Activated B cell treated with CpG ODN at 0.5 μM for 24 hours (primary cell): Measurements from ENCODE around the gene OCIAD2. TPM values are rescaled to one million over a fixed set of nuclear protein-coding genes. Genes with fewer than 3 reads are reported as not detected.

ENCODE experiments used
- ATAC-seq: fragments of 200-7000 bp; cut with Tn5 transposase; one replicate; pipeline ENCODE4 v1.10.0; 2021; ENCODE audit warnings: low read depth, mild to moderate bottlenecking, moderate library complexity
- CTCF ChIA-PET: fragments of 350-600 bp; sonication (Branson Sonifier 250); formaldehyde crosslinking; loops from one replicate; lab custom pipeline; 2021; ENCODE audit warnings: antibody characterized with exemption; lab: Charles Lee
- POLR2A ChIA-PET: fragments of 350-600 bp; sonication (Branson Sonifier 250); formaldehyde crosslinking; loops from one replicate; lab custom pipeline; 2021; ENCODE audit warnings: antibody characterized with exemption; lab: Charles Lee
- DNase-seq: peaks from one replicate; pipeline ENCODE4 v3.0.0; 2022
- H3K27ac Mint-ChIP-seq: one replicate; pipeline ENCODE4 v1.8.0; 2020; ENCODE audit warnings: mixed read lengths
- H3K27me3 Mint-ChIP-seq: one replicate; pipeline ENCODE4 v1.8.0; 2021; ENCODE audit warnings: mixed read lengths
- H3K36me3 Mint-ChIP-seq: one replicate; pipeline ENCODE4 v1.8.0; 2021; ENCODE audit warnings: low read depth, mixed read lengths
- H3K4me1 Mint-ChIP-seq: one replicate; pipeline ENCODE4 v1.8.0; 2021; ENCODE audit warnings: mixed read lengths
- H3K4me3 Mint-ChIP-seq: one replicate; pipeline ENCODE4 v1.8.0; 2020; ENCODE audit warnings: mild to moderate bottlenecking, mixed read lengths
- H3K9me3 Mint-ChIP-seq: one replicate; pipeline ENCODE4 v1.8.0; 2020; ENCODE audit warnings: mixed read lengths
- intact Hi-C: fragments of 100-400 bp; cut with micrococcal nuclease; formaldehyde crosslinking; loops from one replicate; pipeline ENCODE4 v1.15.1; 2024
- total RNA-seq: library from RNA; stranded (reverse); gene quantifications from 2 replicates; pipeline ENCODE4 v1.2.3, GENCODE V29; 2022
- TF ChIP-seq, protein P1 (sequence below): fragments of 200-600 bp; IDR thresholded peaks from one replicate; pipeline ENCODE4 v1.8.0; 2022; ENCODE audit warnings: antibody characterized with exemption, mild to moderate bottlenecking

The OCIAD2 gene
- total RNA-seq, 1 donor from 2014 or later, result 38.3 TPM

DNA sequence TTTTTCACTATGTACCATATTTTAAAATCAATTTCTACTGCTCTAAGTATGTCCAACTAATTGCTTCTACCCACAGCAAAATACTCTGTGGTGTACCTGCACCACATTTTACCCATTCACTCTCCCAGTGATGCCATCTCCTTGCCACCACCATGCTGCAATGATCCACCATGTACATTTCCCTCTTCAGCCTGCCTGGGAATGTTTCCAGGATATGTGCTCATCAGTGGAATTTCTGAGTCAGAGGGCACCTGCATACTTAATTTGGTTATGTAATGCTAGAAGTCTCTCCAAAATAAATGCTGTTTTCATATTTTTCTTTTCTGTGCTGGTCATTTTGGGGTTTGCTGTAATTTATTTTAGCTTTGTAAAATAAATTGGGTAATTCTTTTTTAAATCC, 33.2 kb upstream of the OCIAD2 start:
- Mint-ChIP-seq H3K4me1 (no peaks in the 10 kb centered on the region), H3K36me3 (no peaks in the 10 kb centered on the region), H3K9me3 (peaks cover 2% of the 10 kb centered on the region), H3K4me3 (no peak overlapping the region), H3K27me3 (peaks cover 12% of the 10 kb centered on the region), H3K27ac (no peak overlapping the region)
- POLR2A ChIA-PET, result no interaction called here
- CTCF ChIA-PET, result no interaction called here
- intact Hi-C loops, result no loop called here
- DNase-seq, result no peak
- no peak for ATAC-seq
- TF ChIP-seq, protein P1, sequence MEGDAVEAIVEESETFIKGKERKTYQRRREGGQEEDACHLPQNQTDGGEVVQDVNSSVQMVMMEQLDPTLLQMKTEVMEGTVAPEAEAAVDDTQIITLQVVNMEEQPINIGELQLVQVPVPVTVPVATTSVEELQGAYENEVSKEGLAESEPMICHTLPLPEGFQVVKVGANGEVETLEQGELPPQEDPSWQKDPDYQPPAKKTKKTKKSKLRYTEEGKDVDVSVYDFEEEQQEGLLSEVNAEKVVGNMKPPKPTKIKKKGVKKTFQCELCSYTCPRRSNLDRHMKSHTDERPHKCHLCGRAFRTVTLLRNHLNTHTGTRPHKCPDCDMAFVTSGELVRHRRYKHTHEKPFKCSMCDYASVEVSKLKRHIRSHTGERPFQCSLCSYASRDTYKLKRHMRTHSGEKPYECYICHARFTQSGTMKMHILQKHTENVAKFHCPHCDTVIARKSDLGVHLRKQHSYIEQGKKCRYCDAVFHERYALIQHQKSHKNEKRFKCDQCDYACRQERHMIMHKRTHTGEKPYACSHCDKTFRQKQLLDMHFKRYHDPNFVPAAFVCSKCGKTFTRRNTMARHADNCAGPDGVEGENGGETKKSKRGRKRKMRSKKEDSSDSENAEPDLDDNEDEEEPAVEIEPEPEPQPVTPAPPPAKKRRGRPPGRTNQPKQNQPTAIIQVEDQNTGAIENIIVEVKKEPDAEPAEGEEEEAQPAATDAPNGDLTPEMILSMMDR, result no peak

GRCh38 chr4:48938831-48939230, 32.3 kb upstream of the OCIAD2 start:
- Mint-ChIP-seq H3K4me3 (no peak overlapping the region), H3K27ac (no peak overlapping the region), H3K4me1 (no peaks in the 10 kb centered on the region), H3K9me3 (peaks cover 2% of the 10 kb centered on the region), H3K36me3 (no peaks in the 10 kb centered on the region), H3K27me3 (peaks cover 9% of the 10 kb centered on the region)
- DNase-seq (no peak), ATAC-seq (no peak)
- ChIA-PET CTCF (no interaction called here), POLR2A (no interaction called here)
- intact Hi-C loops, result no loop called here
- TF ChIP-seq, protein P1, result no peak

DNA sequence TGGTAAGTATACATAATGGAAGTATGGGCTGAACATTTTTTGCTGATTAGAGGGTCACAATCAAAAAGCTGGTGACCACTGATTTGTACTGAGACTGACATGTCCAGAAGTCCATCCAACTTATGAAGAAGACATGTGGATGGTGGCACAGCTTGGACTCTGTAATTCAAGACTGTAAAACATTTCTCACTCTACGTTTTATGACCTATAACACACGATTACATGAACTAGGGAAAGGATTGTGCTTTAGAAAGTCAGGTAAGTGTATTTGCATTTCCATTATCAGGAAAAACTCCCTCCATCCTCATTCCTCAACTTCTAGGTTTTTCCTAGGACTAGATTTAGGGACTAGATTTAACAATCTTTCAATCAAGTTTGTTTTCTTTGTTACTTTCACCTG, 30.5 kb upstream of the OCIAD2 start:
- Mint-ChIP-seq H3K27ac (no peak overlapping the region), H3K9me3 (peaks cover 2% of the 10 kb centered on the region), H3K4me1 (no peaks in the 10 kb centered on the region), H3K4me3 (no peak overlapping the region), H3K36me3 (no peaks in the 10 kb centered on the region), H3K27me3 (peaks cover 6% of the 10 kb centered on the region)
- no peak for ATAC-seq
- intact Hi-C loops, result no loop called here
- DNase-seq, result no peak
- TF ChIP-seq, protein P1, result no peak
- ChIA-PET POLR2A (no interaction called here), CTCF (interaction anchor here (1.0 kb wide), 1 partner anchor 21 kb away, joined by 3 read pairs; no protein-coding TSS in a partner anchor)

GRCh38 chr4:48931459-48931858, 24.9 kb upstream of the OCIAD2 start:
- TF ChIP-seq, protein P1, result no peak
- Mint-ChIP-seq H3K9me3 (peaks cover 2% of the 10 kb centered on the region), H3K4me1 (no peaks in the 10 kb centered on the region), H3K27ac (no peak overlapping the region), H3K27me3 (no peaks in the 10 kb centered on the region), H3K4me3 (no peak overlapping the region), H3K36me3 (no peaks in the 10 kb centered on the region)
- DNase-seq, result no peak
- intact Hi-C loops, result no loop called here
- no peak for ATAC-seq
- ChIA-PET CTCF (no interaction called here), POLR2A (no interaction called here)

GRCh38 chr4:48930654-48931053, 24.1 kb upstream of the OCIAD2 start:
- Mint-ChIP-seq H3K9me3 (peaks cover 2% of the 10 kb centered on the region), H3K4me1 (no peaks in the 10 kb centered on the region), H3K27ac (no peak overlapping the region), H3K36me3 (no peaks in the 10 kb centered on the region), H3K4me3 (no peak overlapping the region), H3K27me3 (peaks cover 2% of the 10 kb centered on the region)
- ChIA-PET CTCF (no interaction called here), POLR2A (no interaction called here)
- ATAC-seq, result no peak
- TF ChIP-seq, protein P1, result no peak
- intact Hi-C loops, result no loop called here
- DNase-seq, result no peak
